Cerebellar cortex (tissue), 1 donor: ENCODE results near the gene TCF19.
A peak's percentile ranks its signal among the peaks of the same experiment; 100 is the strongest.
"Not testable (repeated sequence)": the region's sequence is repeated elsewhere in the genome, so short reads cannot be mapped to it uniquely, and the experiment has no call there.

ENCODE experiments used
- DNase-seq: peaks from one replicate; pipeline ENCODE4 v3.0.0-alpha.2; 2015; ENCODE audit warnings: low spot score

The TCF19 gene

DNA sequence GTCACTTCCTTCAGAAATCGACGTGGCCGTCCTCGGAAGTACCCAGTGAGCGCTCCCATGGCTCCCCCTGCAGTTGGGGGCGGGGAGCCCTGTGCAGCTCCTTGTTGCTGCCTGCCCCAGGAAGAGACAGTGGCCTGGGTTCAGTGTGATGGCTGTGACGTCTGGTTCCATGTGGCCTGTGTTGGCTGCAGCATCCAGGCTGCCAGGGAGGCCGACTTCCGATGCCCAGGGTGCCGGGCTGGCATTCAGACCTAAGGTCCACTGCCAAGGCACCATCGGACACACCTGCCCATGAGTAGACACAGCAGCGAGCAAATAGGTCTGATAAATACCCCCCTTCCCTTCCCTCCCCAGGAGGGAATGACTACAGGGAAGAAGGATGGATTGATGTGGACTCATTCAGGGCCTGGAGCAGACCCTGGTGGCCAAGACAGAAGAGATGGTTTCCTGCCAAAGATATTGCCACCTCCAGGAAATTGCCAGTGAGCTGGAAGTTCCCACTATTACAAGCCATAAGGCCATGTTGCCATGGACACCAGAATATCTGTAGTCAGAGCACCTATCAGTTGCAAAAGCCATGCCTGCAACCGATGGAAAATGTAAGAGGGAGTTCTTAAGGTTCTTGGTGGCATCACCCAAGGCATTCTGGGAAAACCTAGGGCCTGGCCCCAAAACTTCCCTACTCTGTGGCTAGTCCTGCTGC lies 4.2 kb downstream of the TCF19 start:
- DNase-seq: peak; percentile 67

GRCh38 chr6:31163922-31164321 lies 5.5 kb downstream of the TCF19 start:
- no peak for DNase-seq

- not testable (repeated sequence) for DNase-seq
Observed at GRCh38 chr6:31164475-31165063, 6.2 kb downstream of the TCF19 start.

DNA sequence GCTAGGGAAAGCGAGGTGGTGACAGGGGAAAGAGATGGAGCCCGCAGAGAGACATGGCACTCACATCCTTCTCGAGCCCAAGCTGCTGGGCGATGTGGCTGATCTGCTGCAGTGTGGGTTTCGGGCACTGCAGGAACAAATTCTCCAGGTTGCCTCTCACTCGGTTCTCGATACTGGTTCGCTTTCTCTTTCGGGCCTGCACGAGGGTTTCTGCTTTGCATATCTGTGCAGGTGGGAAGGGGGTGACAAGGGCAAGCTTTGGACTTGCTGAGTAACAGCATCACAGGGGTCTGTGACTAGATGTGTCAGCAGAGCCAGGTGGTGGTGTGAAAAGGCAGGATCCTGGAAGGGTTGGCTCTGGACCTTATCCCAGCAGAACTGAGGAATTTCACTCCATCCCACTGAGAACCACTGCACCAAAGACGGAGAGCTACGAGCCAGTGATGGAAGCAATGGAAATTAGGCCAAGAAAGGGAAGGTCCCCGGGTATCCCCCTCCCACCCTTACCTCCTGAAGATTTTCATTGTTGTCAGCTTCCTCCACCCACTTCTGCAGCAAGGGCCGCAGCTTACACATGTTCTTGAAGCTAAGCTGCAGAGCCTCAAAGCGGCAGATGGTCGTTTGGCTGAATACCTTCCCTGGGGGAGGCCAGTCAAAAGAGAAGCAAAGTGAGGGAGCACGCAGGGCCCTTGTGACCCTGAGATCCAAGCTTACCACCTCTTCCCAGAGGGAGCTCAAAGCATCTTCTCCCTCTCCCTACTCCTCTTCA lies 6.9 kb downstream of the TCF19 start:
- DNase-seq: not testable (repeated sequence)

DNA sequence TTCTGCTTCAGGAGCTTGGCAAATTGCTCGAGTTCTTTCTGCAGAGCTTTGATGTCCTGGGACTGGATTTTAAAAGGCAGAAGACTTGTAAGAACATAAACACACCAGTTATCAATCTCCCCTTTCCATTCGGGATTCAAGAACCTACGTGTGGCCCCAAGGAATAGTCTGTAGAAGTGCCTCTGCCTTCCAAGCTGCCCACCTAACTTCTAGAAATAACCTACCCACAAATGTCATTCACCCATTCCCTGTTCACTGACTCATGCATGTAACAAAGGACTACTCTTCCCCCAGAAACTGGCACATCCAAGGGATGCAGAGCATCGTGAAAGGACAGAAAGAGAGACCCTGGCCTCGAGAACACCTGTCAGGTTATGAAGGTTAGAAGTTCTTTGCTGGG lies 7.6 kb downstream of the TCF19 start:
- no peak for DNase-seq

DNA sequence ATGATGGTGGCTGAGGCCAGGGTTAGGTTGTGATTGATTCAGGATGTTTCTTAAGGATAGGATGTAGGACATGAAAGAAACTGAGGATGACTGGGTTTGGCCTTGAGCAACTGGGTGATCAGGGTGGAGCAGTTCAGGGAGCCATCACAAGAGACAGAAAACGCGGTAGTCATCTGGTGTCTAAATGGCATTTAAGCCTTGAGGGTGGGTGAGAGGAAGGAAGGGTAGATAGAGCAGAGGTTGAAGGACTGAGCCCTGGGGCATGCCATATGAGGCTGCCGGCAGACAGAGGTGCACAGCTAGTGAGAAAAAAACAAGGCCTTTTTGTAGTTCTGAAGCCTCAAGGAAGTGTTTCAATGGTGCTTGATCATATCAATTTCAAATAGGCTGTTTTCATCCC lies 10.2 kb downstream of the TCF19 start:
- no peak for DNase-seq

GRCh38 chr6:31169123-31169857 lies 10.9 kb downstream of the TCF19 start:
- no peak for DNase-seq

GRCh38 chr6:31169858-31170599 lies 11.6 kb downstream of the TCF19 start:
- DNase-seq: not testable (repeated sequence)

- DNase-seq: no peak
Observed at GRCh38 chr6:31170600-31170881, 12.2 kb downstream of the TCF19 start, which contains the start of gene POU5F1. POU5F1 (minus strand) TSS chr6:31170682; CDS start chr6:31170620, 62 bp downstream.

DNA sequence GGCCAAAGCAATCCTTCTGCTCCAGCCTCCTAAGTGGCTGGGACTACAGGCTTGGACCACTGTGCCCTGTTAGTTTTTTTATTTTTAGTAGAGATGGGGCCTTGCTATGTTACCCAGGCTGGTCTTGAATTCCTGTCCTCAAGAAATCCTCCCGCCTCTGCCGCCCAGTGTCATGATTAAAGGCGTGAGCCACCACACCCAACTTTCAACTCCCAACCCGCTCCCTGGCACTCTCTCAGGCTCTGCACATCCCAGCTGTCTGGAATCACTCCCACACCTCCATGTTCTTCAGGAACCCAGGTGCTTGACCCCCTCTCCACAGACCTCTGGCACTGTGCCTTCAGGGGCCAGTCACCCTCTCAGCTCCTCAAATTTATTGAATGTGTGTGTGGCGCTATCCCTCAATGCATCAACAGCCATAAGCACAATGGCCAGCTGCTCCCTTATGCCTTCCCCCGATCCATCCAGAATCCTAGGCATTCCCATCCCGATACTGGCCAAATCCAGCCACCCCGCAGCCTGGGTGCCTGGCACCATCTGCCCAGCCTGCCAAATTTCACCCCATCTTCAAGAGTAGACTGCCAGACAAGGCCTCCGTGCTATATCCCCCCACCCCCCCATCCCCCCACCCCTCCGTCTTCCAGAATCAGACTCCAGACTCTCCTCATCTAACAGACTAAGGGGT lies 12.7 kb downstream of the TCF19 start:
- DNase-seq: no peak

DNA sequence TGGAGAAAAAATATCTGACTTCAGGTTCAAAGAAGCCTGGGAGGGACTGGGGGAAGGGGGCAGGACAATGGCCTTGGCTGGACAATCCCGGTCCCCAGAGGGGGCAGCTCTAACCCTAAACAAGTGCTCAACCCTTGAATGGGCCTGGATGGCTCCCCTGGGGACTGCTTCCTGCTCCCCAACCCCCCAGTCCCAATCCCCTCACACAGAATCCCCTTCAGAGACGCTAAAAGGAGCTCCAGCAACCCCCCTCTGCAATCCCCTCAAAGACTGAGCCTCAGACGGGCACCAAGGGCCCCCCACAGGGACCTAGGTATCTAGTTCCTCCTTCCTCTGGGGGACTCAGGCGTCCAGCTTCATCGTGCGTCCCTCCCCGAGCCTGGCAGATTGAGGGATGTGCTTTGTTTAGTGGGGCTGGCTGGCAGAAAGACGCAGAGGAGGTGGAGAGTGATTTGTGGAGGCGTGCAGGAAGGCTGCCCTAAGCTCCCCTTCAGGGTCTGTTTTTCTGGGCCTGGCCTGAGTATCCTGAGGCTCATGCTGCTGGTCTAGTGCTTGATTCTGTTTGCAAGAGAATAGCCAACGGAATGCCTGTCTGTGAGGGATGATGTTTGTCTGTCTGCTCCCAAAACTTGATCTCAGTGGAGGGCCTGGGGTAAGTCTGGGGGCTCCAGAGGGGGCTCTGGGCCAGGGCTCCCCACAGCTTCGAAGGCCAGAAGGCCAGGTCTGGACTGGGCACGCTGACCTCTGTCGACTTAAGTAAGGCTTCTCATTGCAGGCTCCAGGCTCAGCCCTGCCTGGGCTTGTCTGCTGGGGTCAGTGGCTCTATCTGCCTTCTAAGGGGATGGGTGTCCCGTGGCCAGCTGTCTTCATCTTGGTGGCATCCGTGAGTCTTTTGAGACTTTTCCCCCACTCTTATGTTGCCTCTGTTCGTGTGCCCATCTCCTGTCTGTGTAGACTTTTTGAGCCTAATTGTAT lies 13.8 kb downstream of the TCF19 start:
- DNase-seq: no peak

DNA sequence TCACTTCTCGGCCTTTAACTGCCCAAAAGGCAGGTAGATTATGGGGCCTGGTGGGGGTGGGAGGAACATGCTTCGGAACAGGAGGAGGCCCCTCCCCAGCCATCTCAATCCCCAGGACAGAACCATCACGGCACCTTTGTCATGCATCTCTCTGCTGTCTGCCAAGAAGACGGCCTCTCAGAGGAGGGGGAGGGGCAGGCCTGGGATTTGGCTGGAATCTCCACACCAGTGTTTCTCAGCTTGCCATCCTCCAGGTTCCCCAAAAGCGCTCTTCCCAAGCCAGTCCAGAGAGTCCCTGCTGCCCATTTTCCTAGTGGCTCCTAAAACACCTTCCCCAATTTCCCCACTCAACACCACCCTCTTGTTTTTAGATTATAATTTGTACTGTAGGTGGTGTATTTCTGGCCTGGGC lies 14.6 kb downstream of the TCF19 start:
- no peak for DNase-seq

DNA sequence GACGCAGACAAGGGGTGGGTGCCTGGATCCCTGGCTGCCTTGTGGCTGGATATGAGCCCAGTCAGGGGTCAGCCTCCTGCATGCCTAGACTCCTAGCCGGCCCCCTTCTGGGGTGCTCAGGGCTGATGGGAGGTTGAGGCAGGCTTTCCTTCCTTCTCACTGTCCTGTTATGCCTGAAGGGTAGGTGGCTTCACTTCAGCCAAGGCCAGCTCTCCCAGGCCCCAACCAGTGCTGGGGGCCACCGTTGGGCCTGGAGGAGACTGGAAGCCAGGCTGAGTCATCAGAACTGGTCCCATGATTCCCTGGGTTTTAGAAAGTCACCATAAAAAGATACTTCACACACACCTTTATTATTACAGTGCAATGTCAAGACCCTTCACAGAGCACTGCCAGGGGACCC lies 15.0 kb downstream of the TCF19 start:
- DNase-seq: no peak

DNA sequence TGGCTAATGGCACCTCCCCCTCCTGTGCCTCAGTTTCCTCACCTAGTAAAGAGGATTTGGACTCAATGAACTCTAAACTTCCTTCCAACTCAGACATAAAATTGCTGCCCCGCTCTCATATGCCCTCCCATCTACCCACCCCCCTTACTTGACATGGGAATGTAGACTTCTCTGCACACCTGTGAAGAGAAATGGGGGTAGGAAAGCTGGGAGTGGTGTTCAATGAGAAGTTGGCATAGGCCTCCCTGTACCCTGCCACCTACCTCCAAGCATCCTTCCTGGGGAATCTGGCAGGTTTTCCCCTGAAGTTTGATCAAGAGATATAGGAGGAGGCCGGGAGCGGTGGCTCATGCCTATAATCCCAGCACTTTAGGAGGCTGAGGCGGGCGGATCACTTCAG lies 16.0 kb downstream of the TCF19 start:
- no peak for DNase-seq

- no peak for DNase-seq
Observed at GRCh38 chr6:31175971-31176370, 17.6 kb downstream of the TCF19 start.

- DNase-seq: no peak
Observed at GRCh38 chr6:31178143-31179041, 20.0 kb downstream of the TCF19 start.

DNA sequence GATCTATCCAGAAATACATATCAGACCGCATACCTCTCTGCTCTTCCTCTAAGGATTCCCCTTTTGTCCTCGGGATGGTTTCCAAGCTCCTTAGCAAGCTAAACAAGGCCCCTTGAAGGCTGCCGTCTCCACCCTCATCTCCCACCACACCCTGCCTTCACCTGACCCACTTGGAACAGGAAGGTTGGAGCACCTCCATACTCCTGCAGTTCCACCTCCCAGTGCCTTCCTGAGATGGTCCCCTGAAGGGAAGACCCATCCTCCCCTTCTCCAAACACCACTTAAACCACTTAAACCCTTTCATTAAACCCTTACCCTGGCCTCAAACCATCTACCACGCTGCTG lies 20.6 kb downstream of the TCF19 start:
- DNase-seq: no peak

GRCh38 chr6:31179896-31180295 lies 21.5 kb downstream of the TCF19 start:
- DNase-seq: no peak

DNA sequence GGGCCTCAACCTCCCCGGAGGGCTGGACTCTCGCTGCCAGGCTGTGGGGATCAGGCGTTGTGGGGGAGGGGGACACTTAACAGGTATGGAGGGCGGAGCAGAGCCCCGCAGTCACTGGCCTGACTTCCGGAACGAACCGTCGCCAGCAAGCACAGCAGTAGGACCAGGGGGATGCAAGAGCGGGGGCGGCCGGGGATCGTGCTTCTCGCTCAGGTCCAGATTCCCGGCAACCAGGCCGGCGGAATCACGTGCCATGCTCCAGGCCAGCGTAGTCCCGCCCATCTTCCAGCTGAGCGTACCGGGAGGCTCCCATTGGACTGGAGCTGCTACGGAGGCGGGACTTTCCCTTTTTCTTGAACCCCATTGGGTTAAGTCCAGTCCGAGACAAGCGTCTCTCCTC lies 22.1 kb downstream of the TCF19 start:
- DNase-seq: peak; percentile 51
